ENCODE data around the gene MGAT2. TPM values are rescaled to one million over a fixed set of nuclear protein-coding genes. Genes with fewer than 3 reads are reported as not detected.

Gene MGAT2
- total and polyA plus RNA-seq, 4 donors: 10.5 to 44.0 (median 28.7) TPM

GRCh38 chr14:49634547-49635334 lies 14.1 kb downstream of the MGAT2 start, which contains the start of gene DNAAF2:
DNAAF2 (minus strand) TSS chr14:49635244; CDS start chr14:49635149, 95 bp downstream.
- under 1% methylated on average over 80 of the region's 80 CpGs for WGBS

GRCh38 chr14:49636866-49637265 lies 16.3 kb downstream of the MGAT2 start:
- no peak for DNase-seq (ENCODE audit: low spot score)
- H3K4me3 ChIP-seq (ENCODE audit: low read depth in 1 of 3, low read length in 3 of 3): no peak overlapping the region
- no peaks in the 10 kb centered on the region for H3K9me3 ChIP-seq (ENCODE audit: control insufficient read depth in 4 of 4, low read length in 3 of 4)
- WGBS: 96% methylated on average over 1 of the region's 1 CpG
- no peak overlapping the region for H3K9ac ChIP-seq (ENCODE audit: low read depth in 1 of 2, low read length in 2 of 2)
- TF ChIP-seq RAD21 (IDR thresholded peaks at IDR 0.05) (no peak), YY1 (IDR thresholded peaks at IDR 0.05) (no peak), GABPA (IDR thresholded peaks at IDR 0.05 in 1 of 2, conservative IDR thresholded peaks at IDR 0.05 in 1 of 2) (no peak), CTCF (IDR thresholded peaks at IDR 0.05; ENCODE audit: low read depth, low read length, missing input control) (no peak), EGR1 (IDR thresholded peaks at IDR 0.05; ENCODE audit: low read depth in 2 of 2) (no peak), MAX (IDR thresholded peaks at IDR 0.05) (no peak)
- H3K36me3 ChIP-seq (ENCODE audit: control insufficient read depth in 4 of 4, insufficient read depth in 3 of 4, low read depth in 1 of 4, low read length in 3 of 4): peaks cover 0 to 6% (median 0%) of the 10 kb centered on the region in 4 donors
- no peaks in the 10 kb centered on the region for H3K27me3 ChIP-seq (ENCODE audit: control insufficient read depth in 4 of 4, insufficient read depth in 4 of 4, low read length in 3 of 4)
- H3K4me1 ChIP-seq (ENCODE audit: control insufficient read depth in 4 of 4, insufficient read depth in 4 of 4, low read length in 3 of 4): peaks cover 4 to 39% (median 29%) of the 10 kb centered on the region in 4 donors
- H3K27ac ChIP-seq (ENCODE audit: low read depth in 1 of 2, low read length in 2 of 2): no peak overlapping the region

More at GRCh38 chr14:49634547-49635334, 14.1 kb downstream of the MGAT2 start, which contains the start of gene DNAAF2:
- H3K9ac ChIP-seq (ENCODE audit: low read depth in 1 of 2, low read length in 2 of 2): peak within 1 kb of the TSS; percentile 89 to 93
- DNase-seq (ENCODE audit: low spot score): peak; percentile 68
- no peaks in the 10 kb centered on the region for H3K27me3 ChIP-seq (ENCODE audit: control insufficient read depth in 4 of 4, insufficient read depth in 4 of 4, low read length in 3 of 4)
- peaks cover 2 to 24% (median 11%) of the 10 kb centered on the region in 4 donors for H3K4me1 ChIP-seq (ENCODE audit: control insufficient read depth in 4 of 4, insufficient read depth in 4 of 4, low read length in 3 of 4)
- no peaks in the 10 kb centered on the region for H3K9me3 ChIP-seq (ENCODE audit: control insufficient read depth in 4 of 4, low read length in 3 of 4)
- peak within 1 kb of the TSS; percentile 89 to 99 for H3K27ac ChIP-seq (ENCODE audit: low read depth in 1 of 2, low read length in 2 of 2)
- TF ChIP-seq JUND (IDR thresholded peaks at IDR 0.05) (no peak), MAX (IDR thresholded peaks at IDR 0.05) (peak; percentile 44)
- H3K4me3 ChIP-seq (ENCODE audit: low read depth in 1 of 3, low read length in 3 of 3): peak within 1 kb of the TSS; percentile 55 to 95 (median 85)
- peaks cover 0 to 6% (median 0%) of the 10 kb centered on the region in 4 donors for H3K36me3 ChIP-seq (ENCODE audit: control insufficient read depth in 4 of 4, insufficient read depth in 3 of 4, low read depth in 1 of 4, low read length in 3 of 4)

- Histone ChIP-seq H3K27me3 (ENCODE audit: control insufficient read depth in 4 of 4, insufficient read depth in 4 of 4, low read length in 3 of 4) (no peaks in the 10 kb centered on the region), H3K9me3 (ENCODE audit: control insufficient read depth in 4 of 4, low read length in 3 of 4) (no peaks in the 10 kb centered on the region), H3K9ac (ENCODE audit: low read depth in 1 of 2, low read length in 2 of 2) (no peak overlapping the region), H3K27ac (ENCODE audit: low read depth in 1 of 2, low read length in 2 of 2) (no peak overlapping the region), H3K4me1 (ENCODE audit: control insufficient read depth in 4 of 4, insufficient read depth in 4 of 4, low read length in 3 of 4) (peaks cover 4 to 43% (median 34%) of the 10 kb centered on the region in 4 donors), H3K4me3 (ENCODE audit: low read depth in 1 of 3, low read length in 3 of 3) (no peak overlapping the region), H3K36me3 (ENCODE audit: control insufficient read depth in 4 of 4, insufficient read depth in 3 of 4, low read depth in 1 of 4, low read length in 3 of 4) (peaks cover 0 to 6% (median 0%) of the 10 kb centered on the region in 4 donors)
- WGBS: 96% methylated on average over 3 of the region's 3 CpGs
- TF ChIP-seq YY1 (IDR thresholded peaks at IDR 0.05) (no peak), MAX (IDR thresholded peaks at IDR 0.05) (no peak), TAF1 (conservative IDR thresholded peaks at IDR 0.05) (no peak), FOXA1 (IDR thresholded peaks at IDR 0.05) (no peak)
- no peak for DNase-seq (ENCODE audit: low spot score)
Measured at GRCh38 chr14:49637534-49638078, 17.0 kb downstream of the MGAT2 start.

Data from liver (tissue), 9 donors.